Adipose tissue (tissue), 3 donors: ENCODE data around the gene EFTUD2. TPM values are rescaled to one million over a fixed set of nuclear protein-coding genes. Genes with fewer than 3 reads are reported as not detected.

Experiments
- H3K27ac ChIP-seq: one replicate; pipeline ENCODE4 v1.5.1; 2013; ENCODE audit warnings: low read depth, low read length
- WGBS, 3 donors: extraction: QIAGEN DNeasy Blood & Tissue Kit; methylation state at CpG; one replicate each; pipeline ENCODE4 v1.1.7; 2013; 5-methylcytosine and 5-hydroxymethylcytosine counted together
- polyA plus RNA-seq, 3 donors: library from polyadenylated mRNA; stranded (reverse); fragments of 200-250 nt; gene quantifications; one replicate each; pipeline ENCODE4 v1.2.3, GENCODE V29; 2013
- donor health status: healthy with polysubstance abuse.
- donor health status: Bipolar disorder and iron deficiency.
- donor health status: healthy.

EFTUD2 gene
- polyA plus RNA-seq, 3 donors, result 18.7 to 45.7 (median 23.8) TPM

DNA sequence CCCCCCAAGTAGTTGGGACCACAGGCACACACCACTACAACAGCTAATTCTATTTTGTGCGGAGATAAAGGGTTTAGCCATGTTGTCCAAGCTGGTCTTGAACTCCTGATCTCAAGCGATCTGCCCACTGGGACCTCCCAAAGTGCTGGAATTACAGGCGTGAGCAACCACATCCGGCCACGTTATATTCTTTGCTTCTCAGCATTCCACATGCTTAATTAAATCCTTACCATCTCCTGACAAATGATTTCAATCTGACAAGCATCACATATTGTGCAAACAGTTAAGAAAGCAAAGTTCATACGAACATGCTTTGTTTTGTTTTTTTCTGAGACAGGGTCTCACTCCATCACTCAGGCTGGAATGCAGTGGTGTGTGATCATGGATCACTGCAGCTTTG, 33.3 kb downstream of the EFTUD2 start:
- H3K27ac ChIP-seq, result no peak overlapping the region
- WGBS, 3 donors, result 82 to 92% (median 86%) methylated on average over 6 of the region's 6 CpGs

DNA sequence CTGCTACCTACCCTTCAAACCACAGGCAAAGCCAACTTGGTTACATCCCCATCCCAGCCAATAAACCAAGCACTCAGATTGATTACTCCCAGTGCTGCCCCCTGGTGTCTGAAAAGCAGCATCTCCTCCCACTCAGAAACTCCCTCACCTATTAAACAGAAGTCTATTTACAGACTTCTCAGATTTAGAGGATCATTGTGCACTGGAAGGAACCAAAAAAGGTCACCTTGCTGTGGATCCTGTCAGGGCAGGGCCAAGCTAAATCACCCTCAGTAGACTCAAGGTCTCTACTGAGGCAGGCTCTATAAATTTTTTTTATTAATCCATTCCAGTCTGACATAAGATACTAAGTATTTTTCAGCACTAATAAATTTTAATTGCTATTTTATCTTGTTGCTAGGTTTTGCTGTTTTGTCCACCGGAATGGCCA, 34.0 kb downstream of the EFTUD2 start:
- WGBS, 3 donors, result 36 to 70% (median 45%) methylated on average over 1 of the region's 1 CpG
- H3K27ac ChIP-seq, result no peak overlapping the region

DNA sequence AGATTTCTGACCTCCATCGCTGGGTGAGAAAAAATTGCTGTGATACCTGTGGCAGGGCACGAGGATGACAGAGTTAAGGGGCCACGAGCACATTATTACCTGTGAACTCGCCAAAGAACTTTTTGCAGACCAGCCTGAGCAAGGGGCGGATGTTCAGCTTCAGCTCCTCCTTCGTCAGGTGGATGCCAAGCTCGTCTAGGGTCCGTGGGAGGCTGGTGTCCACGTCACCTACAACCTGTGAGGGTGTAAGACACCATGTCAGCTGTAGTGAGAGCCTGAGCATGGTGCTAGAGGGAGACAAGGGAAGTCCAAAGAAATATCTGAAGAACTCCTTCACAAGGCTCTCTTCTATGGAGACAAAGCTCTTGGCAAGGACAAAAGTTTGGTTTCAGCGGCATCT, 34.4 kb downstream of the EFTUD2 start:
- 65 to 79% (median 75%) methylated on average over 10 of the region's 10 CpGs for WGBS, 3 donors
- H3K27ac ChIP-seq, result no peak overlapping the region

DNA sequence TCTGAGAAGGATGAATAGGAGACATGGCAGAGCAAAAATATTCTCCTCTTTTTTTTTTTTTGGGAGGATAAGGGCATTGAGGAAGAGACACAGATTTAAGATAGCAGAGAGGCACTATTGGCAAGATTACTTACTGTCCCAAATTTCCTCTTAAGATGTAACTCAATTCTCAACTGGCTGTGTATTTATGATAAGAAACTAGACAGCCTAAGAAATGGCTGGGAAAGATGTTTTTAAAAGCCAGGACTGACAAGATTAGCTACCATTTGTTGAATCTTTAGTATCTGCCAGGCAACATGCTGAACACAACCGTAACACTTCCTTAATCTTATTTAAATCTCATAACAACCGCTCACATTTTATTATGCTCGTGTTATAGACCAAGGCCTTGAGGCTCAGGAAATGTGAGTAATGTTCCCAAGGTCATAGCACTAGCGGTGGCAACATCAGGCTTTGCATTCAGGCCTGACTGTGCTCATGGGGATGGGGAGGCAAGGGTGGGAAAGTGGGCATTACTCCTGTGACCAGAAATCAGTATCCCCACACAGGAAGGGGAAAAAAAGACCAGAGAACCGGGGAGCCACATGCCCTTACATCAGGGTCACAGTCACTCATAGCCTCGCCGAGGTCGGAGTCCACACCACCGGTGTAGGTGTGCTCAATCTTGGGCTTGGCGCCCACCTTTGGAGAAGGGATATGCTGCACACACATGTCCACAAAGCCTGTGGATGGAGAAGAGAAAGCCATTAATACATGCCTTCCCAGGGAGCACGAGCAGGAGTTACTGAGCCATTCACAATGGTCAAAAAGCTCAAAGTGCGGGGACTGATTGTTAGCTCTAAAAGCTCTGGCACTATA, 36.0 kb downstream of the EFTUD2 start:
- no peak overlapping the region for H3K27ac ChIP-seq
- 85 to 88% (median 86%) methylated on average over 12 of the region's 12 CpGs for WGBS, 3 donors

DNA sequence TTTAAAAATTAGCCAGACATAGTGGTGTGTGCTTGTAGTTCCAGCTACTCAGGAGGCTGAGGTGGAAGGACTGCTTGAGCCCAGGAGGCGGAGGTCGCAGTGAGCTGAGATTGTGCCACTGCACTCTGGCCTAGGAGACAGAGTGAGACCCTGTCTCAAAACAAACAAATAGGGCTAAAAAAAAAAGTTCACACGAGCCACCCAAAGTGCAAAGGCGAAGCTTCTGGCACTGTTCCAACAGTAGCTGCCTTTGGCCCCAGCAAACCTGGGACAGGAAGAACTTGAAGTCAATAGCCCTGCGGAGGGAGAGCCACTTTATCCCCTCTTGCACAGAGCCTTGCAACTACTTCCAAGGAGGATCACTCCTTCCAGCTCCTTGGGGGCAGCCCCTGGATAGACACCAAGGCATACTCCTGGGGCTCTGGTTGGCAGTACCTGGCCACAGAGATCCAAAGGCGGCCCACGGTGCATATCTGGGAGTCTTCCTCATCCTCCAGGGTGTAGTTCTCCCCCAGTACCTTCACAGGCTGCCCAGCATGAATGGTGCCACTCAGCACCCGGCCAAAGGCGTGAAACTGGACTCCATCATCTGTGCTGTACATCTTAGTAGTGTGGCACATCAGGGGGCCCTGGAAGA, 36.8 kb downstream of the EFTUD2 start:
- WGBS, 3 donors, result 83 to 90% (median 88%) methylated on average over 9 of the region's 9 CpGs
- H3K27ac ChIP-seq, result no peak overlapping the region

DNA sequence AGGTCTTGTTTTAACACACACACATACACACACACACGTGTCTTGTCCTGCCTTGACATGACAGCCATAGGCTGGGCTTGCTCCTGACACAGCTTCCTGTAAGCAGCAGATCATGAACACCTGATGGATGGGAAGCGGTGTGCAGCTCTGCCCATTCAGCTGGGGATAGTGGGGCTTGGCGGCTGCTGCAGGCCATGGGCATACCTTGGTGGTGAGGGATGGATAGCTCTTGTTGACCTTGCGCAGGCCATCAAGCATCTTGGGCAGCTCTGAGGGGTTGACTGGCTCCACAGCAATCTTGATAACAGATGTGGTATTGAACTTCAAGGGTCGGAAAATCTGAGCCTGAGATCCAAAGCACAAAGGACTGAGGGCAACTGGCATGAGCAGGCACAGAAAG, 39.5 kb downstream of the EFTUD2 start:
- no peak overlapping the region for H3K27ac ChIP-seq
- WGBS, 3 donors, result 85 to 91% (median 89%) methylated on average over 5 of the region's 5 CpGs

DNA sequence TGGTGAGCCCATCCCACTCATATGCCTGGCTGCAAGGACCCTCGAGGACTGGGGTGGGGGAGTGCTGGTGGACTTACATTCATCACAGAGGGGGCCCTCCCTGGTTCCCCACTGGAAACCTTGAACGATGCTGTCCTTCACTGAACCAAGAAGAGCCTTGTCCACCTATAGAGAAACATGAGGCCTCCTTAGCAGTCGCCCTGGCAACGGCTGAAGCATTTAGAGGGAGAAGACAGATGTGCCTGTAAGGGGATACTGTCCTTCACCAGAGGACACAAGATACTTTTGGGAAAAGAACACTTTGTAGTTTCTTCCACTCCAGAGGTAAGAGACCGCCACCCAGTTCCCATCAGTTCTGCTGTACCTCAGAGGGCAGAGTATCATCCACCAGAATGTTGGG, 45.1 kb downstream of the EFTUD2 start:
- H3K27ac ChIP-seq, result no peak overlapping the region
- WGBS, 3 donors, result 92 to 94% (median 93%) methylated on average over 5 of the region's 5 CpGs

DNA sequence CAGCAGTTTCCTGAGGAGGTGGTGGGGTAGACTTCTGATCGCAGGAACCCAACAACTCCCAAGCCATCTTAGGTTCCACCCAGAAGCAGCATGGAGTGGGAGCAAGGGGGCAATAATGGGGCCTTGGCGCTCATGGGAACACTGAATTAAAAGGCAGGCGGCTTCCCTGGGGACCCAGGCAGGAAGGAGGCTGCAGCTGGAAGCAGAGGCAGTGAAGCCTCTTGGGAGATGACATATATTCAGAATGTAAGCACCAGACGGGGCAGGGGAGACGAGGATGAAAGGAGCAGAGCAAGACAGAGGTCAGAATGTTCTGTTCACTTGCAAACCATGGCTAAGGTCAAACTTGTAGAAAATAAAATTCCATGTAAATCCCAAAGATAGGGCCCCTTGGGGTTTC, 48.6 kb downstream of the EFTUD2 start:
- WGBS, 3 donors, result 68 to 78% (median 78%) methylated on average over 5 of the region's 5 CpGs
- no peak overlapping the region for H3K27ac ChIP-seq

DNA sequence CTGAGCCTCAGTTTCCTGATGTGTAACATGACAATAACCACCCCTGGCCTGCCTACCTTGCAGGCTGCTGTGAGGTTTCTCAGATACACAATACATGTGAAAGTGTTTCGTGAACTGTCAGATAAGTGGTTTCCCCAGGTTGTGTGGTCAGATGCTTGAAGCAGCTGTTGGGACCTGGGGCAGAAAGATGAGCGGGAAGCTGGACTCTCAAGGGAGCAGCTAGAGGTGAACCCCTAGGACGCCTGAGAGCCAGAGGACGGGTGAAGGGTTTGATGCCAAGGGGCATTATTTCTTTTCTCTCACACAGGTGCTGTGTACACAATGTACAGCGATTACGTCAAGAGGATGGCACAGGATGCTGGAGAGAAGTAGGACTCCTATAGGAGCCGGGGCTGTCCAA, 49.2 kb downstream of the EFTUD2 start:
- 77 to 86% (median 83%) methylated on average over 7 of the region's 7 CpGs for WGBS, 3 donors
- no peak overlapping the region for H3K27ac ChIP-seq

DNA sequence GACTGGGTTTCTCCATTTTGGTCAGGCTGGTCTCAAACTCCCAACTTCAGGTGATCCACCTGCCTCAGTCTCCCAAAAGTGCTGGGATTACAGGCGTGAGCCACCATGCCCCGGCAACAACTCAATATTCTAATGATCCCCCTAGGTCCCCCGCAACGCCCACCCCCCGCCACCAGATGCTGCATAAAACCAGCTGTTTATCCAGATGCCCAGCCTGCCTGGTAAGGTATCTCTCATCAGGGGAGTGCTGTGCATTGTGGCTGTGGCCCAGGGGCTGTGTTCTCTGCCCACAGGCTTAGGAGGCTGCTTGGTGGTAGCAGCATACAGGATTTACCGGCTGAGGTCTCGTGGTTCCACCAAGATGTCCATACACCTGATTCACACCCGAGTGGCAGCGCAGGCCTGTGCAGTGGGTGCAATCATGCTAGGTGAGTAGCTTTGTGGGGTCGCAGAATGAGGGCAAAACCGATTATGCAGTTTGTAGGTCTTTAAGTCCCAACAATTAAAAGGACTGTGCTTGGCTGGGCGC, 50.2 kb downstream of the EFTUD2 start:
- WGBS, 3 donors, result 88 to 93% (median 89%) methylated on average over 12 of the region's 12 CpGs
- H3K27ac ChIP-seq, result no peak overlapping the region

DNA sequence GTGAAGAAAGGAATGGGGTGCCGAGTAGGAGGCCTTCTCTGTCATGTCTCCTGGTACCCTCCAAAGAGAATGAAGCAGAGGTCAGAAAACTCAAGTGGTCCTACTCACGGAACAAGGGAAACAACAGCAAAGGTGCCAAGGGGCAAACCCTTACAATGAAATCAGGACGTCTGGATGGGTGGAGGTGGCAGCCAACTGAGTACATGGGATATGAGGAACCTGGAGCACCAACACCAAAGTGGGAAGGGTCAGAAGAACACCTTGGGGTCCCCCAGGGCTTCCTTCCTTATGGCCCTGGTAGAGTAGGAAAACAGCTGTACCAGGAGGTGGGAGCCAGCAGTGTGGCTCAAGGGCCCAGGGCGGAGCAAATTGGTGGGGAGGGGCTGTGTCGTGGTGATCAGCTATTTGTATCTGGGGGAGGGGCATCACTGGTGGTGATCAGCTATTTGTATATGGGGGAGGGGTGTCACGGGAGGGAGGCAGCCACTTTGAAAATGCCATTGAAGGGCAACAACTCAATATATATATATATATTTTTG, 50.9 kb downstream of the EFTUD2 start:
- H3K27ac ChIP-seq, result no peak overlapping the region
- 64 to 72% (median 70%) methylated on average over 6 of the region's 6 CpGs for WGBS, 3 donors

DNA sequence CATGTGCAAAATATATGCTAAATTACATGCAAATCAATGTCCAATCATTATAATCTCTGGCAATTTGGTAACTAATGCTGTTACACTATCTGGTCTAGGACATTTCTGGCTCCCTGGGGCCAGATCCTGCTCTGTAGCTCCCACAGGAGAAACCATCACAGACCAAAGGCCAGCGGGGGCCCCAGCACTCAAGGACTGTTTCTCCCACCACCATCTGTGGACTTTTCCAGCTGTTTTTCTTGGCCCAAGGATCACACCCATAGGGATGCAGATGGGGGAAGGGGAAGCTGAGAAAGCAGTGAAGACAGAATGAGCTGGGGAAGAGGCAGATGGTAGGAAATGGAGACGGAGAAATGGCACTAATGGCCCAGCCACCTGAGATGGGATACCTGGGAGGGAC, 51.7 kb downstream of the EFTUD2 start, which contains the start of gene HIGD1B:
Gene HIGD1B (plus strand): TSS at position 298 of the 400 bp plus-strand sequence. CDS start 270 bp downstream, outside the sequence.
- 49 to 72% (median 60%) methylated on average over 2 of the region's 2 CpGs for WGBS, 3 donors
- H3K27ac ChIP-seq, result no peak within 1 kb of the TSS

DNA sequence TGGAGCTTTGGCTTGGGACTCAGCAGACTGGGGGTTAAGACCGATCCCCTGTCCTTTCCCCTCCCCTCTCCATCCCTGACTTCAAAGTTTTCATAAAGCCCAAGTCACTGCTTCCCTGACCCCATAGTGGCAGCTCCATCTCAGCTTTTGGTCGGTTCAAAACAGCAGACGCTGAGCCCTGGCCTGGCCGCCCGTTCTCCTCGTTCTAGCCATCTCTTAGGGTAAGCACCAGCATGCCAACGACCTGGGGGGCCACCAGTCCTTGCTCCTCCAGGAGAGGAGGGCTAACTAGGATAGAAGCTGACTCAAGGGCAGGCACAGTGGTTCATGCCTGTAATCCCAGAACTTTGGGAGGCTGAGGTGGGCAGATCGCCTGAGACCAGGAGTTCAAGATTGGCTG, 53.0 kb downstream of the EFTUD2 start:
- 73 to 83% (median 74%) methylated on average over 8 of the region's 8 CpGs for WGBS, 3 donors
- H3K27ac ChIP-seq, result no peak overlapping the region

DNA sequence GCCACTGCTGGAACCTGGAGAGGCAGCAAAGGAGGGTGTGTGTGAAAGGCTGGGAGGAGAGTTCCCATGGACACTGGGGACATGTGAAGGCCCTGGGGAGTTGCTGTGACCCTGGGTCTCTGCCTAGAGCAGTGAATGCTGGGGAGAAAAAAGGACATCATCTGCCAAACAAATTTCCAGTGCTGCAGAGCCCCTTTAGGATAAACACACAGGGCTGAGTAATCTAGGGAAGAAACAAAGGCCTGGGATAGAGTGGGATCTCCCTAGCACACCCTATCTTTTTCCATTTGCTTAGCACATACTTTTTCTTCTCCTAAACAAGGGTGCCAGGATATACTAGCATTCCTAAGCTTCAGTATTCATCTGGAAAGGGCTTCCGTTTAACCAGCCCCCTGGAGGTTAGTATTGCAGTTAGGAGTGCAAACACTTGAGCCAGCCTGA, 54.8 kb downstream of the EFTUD2 start:
- no peak overlapping the region for H3K27ac ChIP-seq
- 45 to 68% (median 59%) methylated on average over 1 of the region's 1 CpG for WGBS, 3 donors

DNA sequence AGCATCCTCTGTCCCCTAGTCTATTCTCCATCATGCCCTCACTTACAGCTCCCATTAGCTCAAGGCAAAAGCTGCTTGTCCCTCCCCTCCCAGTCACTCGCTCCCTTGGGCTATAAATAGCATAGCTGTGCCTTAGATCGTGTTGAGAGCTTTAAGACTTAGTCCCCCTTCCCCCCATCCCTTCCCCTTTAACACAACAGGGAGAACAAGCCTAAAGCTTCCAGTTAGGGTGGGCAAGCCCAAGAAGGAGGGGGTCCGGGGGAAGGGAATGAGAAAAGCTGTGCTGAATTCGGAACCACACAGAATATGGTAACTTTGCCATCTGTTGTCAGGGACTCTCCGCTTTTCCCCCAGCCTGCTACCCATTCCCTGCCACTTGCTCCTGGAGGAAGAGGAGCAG, 56.5 kb downstream of the EFTUD2 start:
- 51 to 58% (median 53%) methylated on average over 5 of the region's 5 CpGs for WGBS, 3 donors
- H3K27ac ChIP-seq, result no peak overlapping the region

DNA sequence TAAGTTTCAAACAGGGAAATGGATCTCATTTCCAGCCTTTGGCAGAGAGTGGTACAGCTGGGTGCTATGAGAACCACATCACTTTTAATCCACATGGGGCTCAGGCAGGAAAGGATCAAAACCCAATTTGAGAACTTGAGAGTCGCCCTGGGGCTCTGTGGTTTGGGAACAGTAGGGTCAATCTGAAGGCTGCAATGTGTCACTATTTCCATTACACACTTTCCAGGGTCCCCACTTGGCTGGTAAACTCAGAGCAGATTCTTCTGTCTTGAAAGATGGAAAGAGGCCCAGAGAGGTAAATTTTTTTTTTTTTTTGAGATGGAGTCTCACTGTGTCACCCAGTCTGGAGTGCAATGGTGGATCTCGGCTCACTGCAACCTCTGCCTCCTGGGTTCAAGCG, 58.3 kb downstream of the EFTUD2 start:
- 68 to 76% (median 69%) methylated on average over 3 of the region's 3 CpGs for WGBS, 3 donors
- no peak overlapping the region for H3K27ac ChIP-seq

DNA sequence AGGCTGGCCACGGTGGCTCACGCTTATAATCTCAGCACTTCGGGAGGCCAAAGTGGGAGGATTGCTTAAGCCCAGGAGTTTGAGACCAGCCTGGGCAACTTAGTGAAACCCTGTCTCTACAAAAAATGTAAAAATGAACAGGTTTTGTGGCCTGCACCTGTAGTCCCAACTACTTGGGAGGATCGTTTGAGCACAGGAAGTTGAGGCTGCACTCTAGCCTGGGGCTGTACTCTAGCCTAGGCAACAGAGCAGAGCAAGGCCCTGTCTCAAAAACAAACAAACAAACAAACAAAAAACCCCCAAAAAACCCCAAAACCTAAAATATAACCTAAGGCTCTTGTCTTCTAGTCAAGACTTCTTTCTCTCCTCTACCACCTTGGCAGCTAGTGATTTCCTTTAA, 59.0 kb downstream of the EFTUD2 start:
- H3K27ac ChIP-seq, result no peak overlapping the region
- WGBS, 3 donors, result 75 to 83% (median 79%) methylated on average over 4 of the region's 4 CpGs

DNA sequence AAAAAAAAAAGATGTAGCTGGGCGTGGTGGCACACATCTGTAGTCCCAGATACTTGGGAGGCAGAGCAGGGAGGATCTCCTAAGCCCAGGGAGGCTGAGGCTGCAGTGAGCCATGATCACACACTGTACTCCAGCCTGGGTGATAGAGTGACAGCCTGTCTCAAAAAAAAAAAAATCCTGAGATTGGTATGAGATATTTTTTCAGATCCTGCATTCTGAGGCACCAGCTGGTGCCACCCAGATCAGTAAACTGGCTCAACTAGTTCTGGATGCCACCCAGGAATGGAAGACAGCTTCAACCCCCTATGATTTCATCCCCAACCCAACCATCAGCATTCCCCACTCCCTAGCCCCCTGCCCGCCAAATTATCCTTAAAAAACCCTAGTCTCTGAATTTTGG, 62.0 kb downstream of the EFTUD2 start:
- H3K27ac ChIP-seq, result no peak overlapping the region
- 64 to 81% (median 68%) methylated on average over 2 of the region's 2 CpGs for WGBS, 3 donors

DNA sequence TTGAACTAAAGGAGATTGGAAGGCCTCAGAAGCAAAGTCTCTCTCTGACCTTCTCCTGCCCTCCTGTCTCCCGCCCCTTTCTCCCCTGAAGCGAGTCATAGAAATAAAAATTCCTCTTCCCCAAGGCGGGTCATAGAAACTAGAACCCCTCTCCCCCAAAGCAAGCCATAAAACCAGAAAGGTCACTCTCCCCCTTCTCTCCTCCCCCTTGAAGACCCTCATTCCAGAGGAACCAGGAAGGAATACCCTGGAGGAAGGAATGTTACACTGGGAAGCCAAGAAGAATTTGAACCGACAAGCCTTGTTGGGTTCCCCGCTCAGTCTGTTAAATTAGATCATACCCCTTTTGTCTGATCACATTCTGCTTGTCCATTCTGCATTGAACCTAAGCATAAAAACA, 66.4 kb downstream of the EFTUD2 start:
- H3K27ac ChIP-seq, result no peak overlapping the region
- WGBS, 3 donors, result 77 to 89% (median 79%) methylated on average over 5 of the region's 5 CpGs
